Islet precursor cell (in vitro differentiated cells): ENCODE measurements around the gene TRERF1.

Experiments
- DNase-seq: peaks from one replicate; pipeline ENCODE4 v3.0.0-alpha.2; 2018

TRERF1 gene

GRCh38 chr6:42269974-42270510 lies 181.7 kb downstream of the TRERF1 start:
- DNase-seq = no peak

- DNase-seq = no peak
Observed at GRCh38 chr6:42269553-42269952, 182.2 kb downstream of the TRERF1 start.

GRCh38 chr6:42268835-42269204 lies 182.9 kb downstream of the TRERF1 start:
- DNase-seq = no peak

GRCh38 chr6:42268016-42268834 lies 183.5 kb downstream of the TRERF1 start:
- no peak for DNase-seq

- no peak for DNase-seq
Observed at GRCh38 chr6:42266538-42266937, 185.2 kb downstream of the TRERF1 start.

- no peak for DNase-seq
Observed at GRCh38 chr6:42264852-42265390, 186.8 kb downstream of the TRERF1 start.

GRCh38 chr6:42264162-42264851 lies 187.4 kb downstream of the TRERF1 start:
- DNase-seq = no peak

- DNase-seq = peak; percentile 85
Observed at GRCh38 chr6:42263165-42263728, 188.5 kb downstream of the TRERF1 start.

- no peak for DNase-seq
Observed at GRCh38 chr6:42260972-42261371, 190.8 kb downstream of the TRERF1 start.

- no peak for DNase-seq
Observed at GRCh38 chr6:42260396-42260888, 191.3 kb downstream of the TRERF1 start.

GRCh38 chr6:42259841-42260395 lies 191.8 kb downstream of the TRERF1 start:
- no peak for DNase-seq

- peak; percentile 34 for DNase-seq
Observed at GRCh38 chr6:42259286-42259685, 192.4 kb downstream of the TRERF1 start.

- DNase-seq = no peak
Observed at GRCh38 chr6:42257614-42258013, 194.1 kb downstream of the TRERF1 start.

- no peak for DNase-seq
Observed at GRCh38 chr6:42257063-42257462, 194.7 kb downstream of the TRERF1 start.

GRCh38 chr6:42255050-42255449 lies 196.7 kb downstream of the TRERF1 start:
- no peak for DNase-seq

GRCh38 chr6:42254505-42254904 lies 197.2 kb downstream of the TRERF1 start:
- no peak for DNase-seq

GRCh38 chr6:42251911-42252637 lies 199.7 kb downstream of the TRERF1 start:
- DNase-seq = no peak

GRCh38 chr6:42251500-42251899 lies 200.2 kb downstream of the TRERF1 start:
- no peak for DNase-seq

GRCh38 chr6:42250274-42250931 lies 201.3 kb downstream of the TRERF1 start:
- DNase-seq = no peak

- DNase-seq = no peak
Observed at GRCh38 chr6:42249279-42249678, 202.4 kb downstream of the TRERF1 start.

- DNase-seq = no peak
Observed at GRCh38 chr6:42243046-42243445, 208.7 kb downstream of the TRERF1 start.

- no peak for DNase-seq
Observed at GRCh38 chr6:42241915-42242314, 209.8 kb downstream of the TRERF1 start.
